ENCODE measurements around the gene PIK3R5. TPM values are rescaled to one million over a fixed set of nuclear protein-coding genes. Genes with fewer than 3 reads are reported as not detected.

Gene PIK3R5
- total RNA-seq, 2 experiments from 2014 or later, result 153 to 159 TPM

DNA sequence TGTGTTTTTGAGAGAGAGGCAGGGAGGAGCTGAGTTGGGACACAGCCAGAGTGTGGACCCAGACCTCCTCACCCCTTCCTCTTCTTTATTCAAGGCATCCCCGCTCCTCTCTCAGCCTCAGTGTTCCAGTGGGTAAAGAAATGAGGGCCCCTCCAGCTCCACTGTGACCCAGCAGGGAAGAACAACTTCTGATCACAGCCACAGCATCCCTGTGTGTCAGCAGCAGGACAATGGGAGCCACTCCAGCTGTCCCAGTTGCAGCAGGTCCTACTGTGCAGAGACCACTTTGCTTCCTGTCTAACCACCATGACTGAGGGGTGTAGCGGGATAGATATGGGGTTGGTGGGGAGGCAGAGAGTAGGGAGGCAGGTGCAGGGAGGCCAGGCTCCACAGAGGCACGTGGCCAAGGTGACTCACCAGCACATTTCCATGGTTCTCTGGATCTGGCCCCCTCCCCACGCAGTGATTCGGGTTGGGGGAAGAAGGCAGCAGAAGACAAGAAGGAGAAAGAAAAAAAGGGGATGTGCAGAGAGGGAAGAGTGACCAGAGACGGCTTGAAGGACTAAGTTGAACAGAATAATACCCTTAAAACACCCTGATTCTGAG, 24.5 kb downstream of the PIK3R5 start:
- H3K36me3 ChIP-seq (ENCODE audit: insufficient read depth, low read length), result peaks cover 33% of the 10 kb centered on the region
- H3K27me3 Mint-ChIP-seq, result no peaks in the 10 kb centered on the region
- no peaks in the 10 kb centered on the region for H3K9me3 Mint-ChIP-seq
- H3K4me3 ChIP-seq (ENCODE audit: low read length), result peak overlapping the region; percentile 21
- H3K27me3 ChIP-seq (ENCODE audit: control insufficient read depth in 1 of 2, insufficient read depth in 2 of 2, low read length in 2 of 2), result no peaks in the 10 kb centered on the region
- ATAC-seq (ENCODE audit: poor library complexity) (peak; percentile 51), DNase-seq (peak in 8 of 14 experiments; percentile 30 to 65 (median 58))
- H3K27ac Mint-ChIP-seq, result peak overlapping the region; percentile 94
- H3K4me3 Mint-ChIP-seq, result peak overlapping the region; percentile 56
- TF ChIP-seq CTCF (IDR thresholded peaks at IDR 0.05), result no peak
- peaks cover 67% of the 10 kb centered on the region for H3K36me3 Mint-ChIP-seq (ENCODE audit: low read depth)
- H3K4me1 ChIP-seq (ENCODE audit: insufficient read depth, low read length), result peaks cover 62% of the 10 kb centered on the region
- ChIA-PET POLR2A (interaction anchor here (0.6 to 7.6 kb wide), 6 partner anchors 12 to 41 kb away, joined by 3 to 66 read pairs (median 17); partner anchors contain the start of gene PIK3R5), CTCF (interaction anchor here (0.9 to 2.2 kb wide), 3 partner anchors 12 to 39 kb away, joined by 3 to 10 read pairs (median 6); no protein-coding TSS in a partner anchor)
- H3K27ac ChIP-seq (ENCODE audit: low read depth in 1 of 2, low read length in 2 of 2), result peak overlapping the region; percentile 44 to 56
- peaks cover 93% of the 10 kb centered on the region for H3K4me1 Mint-ChIP-seq (ENCODE audit: low read depth)
- no peaks in the 10 kb centered on the region for H3K9me3 ChIP-seq (ENCODE audit: control insufficient read depth in 1 of 2, insufficient read depth in 1 of 2, low read length in 2 of 2)
- intact Hi-C loops (cut with DNase I, micrococcal nuclease), result loop anchor here (1.0 to 5.0 kb wide), 3 partner anchors 13 to 44 kb away; partner anchors contain the start of gene PIK3R5 (in 1 of the 2)

GRCh38 chr17:8939496-8940334, 25.8 kb downstream of the PIK3R5 start:
- Mint-ChIP-seq H3K9me3 (no peaks in the 10 kb centered on the region), H3K27ac (peak overlapping the region; percentile 94), H3K4me1 (ENCODE audit: low read depth) (peaks cover 92% of the 10 kb centered on the region), H3K4me3 (peak overlapping the region; percentile 77), H3K36me3 (ENCODE audit: low read depth) (peaks cover 61% of the 10 kb centered on the region), H3K27me3 (no peaks in the 10 kb centered on the region)
- Histone ChIP-seq H3K36me3 (ENCODE audit: insufficient read depth, low read length) (peaks cover 21% of the 10 kb centered on the region), H3K27ac (ENCODE audit: low read depth in 1 of 2, low read length in 2 of 2) (peak overlapping the region; percentile 55 to 67), H3K27me3 (ENCODE audit: control insufficient read depth in 1 of 2, insufficient read depth in 2 of 2, low read length in 2 of 2) (no peaks in the 10 kb centered on the region), H3K4me1 (ENCODE audit: insufficient read depth, low read length) (peaks cover 62% of the 10 kb centered on the region), H3K9me3 (ENCODE audit: control insufficient read depth in 1 of 2, insufficient read depth in 1 of 2, low read length in 2 of 2) (no peaks in the 10 kb centered on the region), H3K4me3 (ENCODE audit: low read length) (no peak overlapping the region)
- peak; percentile 56 for ATAC-seq (ENCODE audit: poor library complexity)
- CTCF ChIA-PET, result interaction anchor here (1.5 kb wide), 1 partner anchor 38 kb away, joined by 6 read pairs; no protein-coding TSS in a partner anchor
- no peak for TF ChIP-seq CTCF (IDR thresholded peaks at IDR 0.05)
- POLR2A ChIA-PET, result interaction anchor here (0.8 to 7.6 kb wide), 4 partner anchors 9 to 25 kb away, joined by 3 to 66 read pairs (median 35); partner anchors contain the start of gene PIK3R5
- intact Hi-C loops (cut with DNase I, micrococcal nuclease), result loop anchor here (2.0 to 5.0 kb wide), 2 partner anchors 25 to 42 kb away; partner anchors contain the start of gene PIK3R5 (in 1 of the 2)
- peak in 5 of 14 experiments; percentile 34 to 81 (median 76) for DNase-seq

DNA sequence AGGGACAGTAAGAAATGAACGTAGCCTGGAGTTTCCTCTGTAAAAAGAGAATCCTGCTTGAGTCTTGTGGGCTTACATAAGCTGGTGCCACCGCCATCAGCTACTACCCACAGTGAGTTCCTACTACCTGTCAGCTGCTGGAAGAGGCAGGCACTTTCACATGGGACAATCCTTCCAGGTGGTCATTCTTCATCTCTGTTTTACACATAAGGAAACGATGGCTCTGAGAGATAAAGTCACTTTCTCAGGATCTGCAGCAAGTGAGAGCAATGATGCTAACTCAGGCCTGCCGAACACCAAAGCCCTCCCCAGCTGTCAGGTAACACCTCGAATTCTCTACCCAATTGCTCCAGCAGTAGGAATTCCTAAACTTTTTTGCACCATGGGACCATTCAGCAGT, 26.6 kb downstream of the PIK3R5 start:
- intact Hi-C loops (cut with DNase I, micrococcal nuclease), result no loop called here
- Mint-ChIP-seq H3K27me3 (no peaks in the 10 kb centered on the region), H3K27ac (peak overlapping the region; percentile 94), H3K4me1 (ENCODE audit: low read depth) (peaks cover 92% of the 10 kb centered on the region), H3K4me3 (peak overlapping the region; percentile 77), H3K36me3 (ENCODE audit: low read depth) (peaks cover 58% of the 10 kb centered on the region), H3K9me3 (peaks cover under 1% of the 10 kb centered on the region)
- ATAC-seq (ENCODE audit: poor library complexity) (no peak), DNase-seq (peak in 1 of 14 experiments; percentile 15)
- H3K4me1 ChIP-seq (ENCODE audit: insufficient read depth, low read length), result peaks cover 64% of the 10 kb centered on the region
- CTCF ChIA-PET, result no interaction called here
- H3K9me3 ChIP-seq (ENCODE audit: control insufficient read depth in 1 of 2, insufficient read depth in 1 of 2, low read length in 2 of 2), result no peaks in the 10 kb centered on the region
- H3K4me3 ChIP-seq (ENCODE audit: low read length), result no peak overlapping the region
- peak overlapping the region; percentile 14 to 67 for H3K27ac ChIP-seq (ENCODE audit: low read depth in 1 of 2, low read length in 2 of 2)
- no peak for TF ChIP-seq CTCF (IDR thresholded peaks at IDR 0.05)
- H3K27me3 ChIP-seq (ENCODE audit: control insufficient read depth in 1 of 2, insufficient read depth in 2 of 2, low read length in 2 of 2), result no peaks in the 10 kb centered on the region
- H3K36me3 ChIP-seq (ENCODE audit: insufficient read depth, low read length), result peaks cover 14% of the 10 kb centered on the region
- POLR2A ChIA-PET, result interaction anchor here (7.6 kb wide), 1 partner anchor 14 kb away, joined by 66 read pairs; no protein-coding TSS in a partner anchor

Data from CD4-positive, alpha-beta T cell (primary cell).